Stimulated activated naive CD4-positive, alpha-beta T cell treated with Interleukin-2 at 50 U/mL for 16 hours (primary cell): ENCODE data around the gene CAND2.
"Not testable (repeated sequence)": the region's sequence is repeated elsewhere in the genome, so short reads cannot be mapped to it uniquely, and the experiment has no call there.

Experiments used
- DNase-seq: peaks from one replicate; lab custom pipeline; 2025; lab: John Stamatoyannopoulos, UW

Gene CAND2

DNA sequence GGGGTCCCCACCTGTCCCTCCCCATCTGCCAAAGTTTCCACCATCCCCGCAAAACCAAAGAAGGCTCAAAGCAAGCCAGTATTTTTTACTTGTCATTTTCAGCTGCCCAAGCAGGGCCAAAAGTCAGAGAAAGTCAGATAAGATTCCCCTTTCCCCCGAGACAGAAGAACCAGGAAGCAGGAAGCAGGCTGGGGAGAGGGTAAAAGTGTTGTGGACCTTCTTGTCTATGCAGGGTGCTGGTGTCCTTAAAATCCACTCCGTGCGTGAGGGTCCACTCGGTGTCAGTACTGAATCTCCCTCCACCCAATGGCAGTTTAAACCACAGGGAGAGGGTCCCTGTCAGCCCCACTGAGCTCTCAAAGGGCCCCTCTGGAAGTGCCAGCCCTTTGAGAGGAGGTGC lies 65.1 kb downstream of the CAND2 start:
- DNase-seq, result no peak

DNA sequence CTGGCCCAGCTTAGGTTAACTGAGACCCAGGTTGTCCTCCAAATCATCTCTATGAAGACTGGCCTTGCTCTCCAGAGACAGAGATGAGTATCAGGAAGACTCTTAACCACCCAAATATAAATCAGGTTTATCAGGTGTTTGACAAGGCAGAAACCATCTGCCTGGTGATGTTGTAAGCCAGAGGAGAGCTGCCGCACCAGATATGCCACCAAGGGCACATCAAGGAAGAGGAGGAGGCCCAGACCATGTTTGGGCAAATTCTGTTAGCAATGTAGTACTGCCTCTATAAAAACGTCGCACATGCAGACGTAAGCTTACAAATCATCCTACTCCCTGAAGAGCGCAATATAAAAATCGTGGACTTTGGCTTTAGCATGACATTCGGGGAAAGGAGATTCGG lies 65.9 kb downstream of the CAND2 start:
- no peak for DNase-seq

DNA sequence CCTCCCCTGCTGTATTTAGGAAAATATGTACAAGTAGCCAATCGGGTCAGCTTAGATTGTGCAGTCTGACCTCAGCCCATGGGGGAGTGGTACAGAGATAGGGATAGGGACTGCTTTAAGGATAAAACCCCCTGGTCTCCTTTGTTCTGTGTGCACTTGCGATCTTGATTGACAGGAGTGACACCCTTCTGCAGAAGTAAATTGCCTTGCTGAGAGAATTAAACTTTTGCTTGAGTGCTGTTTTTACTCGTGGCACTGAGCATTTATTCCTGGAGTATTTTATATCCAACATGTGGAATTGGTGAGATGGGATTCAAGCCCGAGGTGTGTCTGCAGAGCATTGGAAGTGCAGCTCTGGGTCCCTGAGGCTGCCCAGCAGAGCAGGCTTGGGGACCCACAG lies 68.8 kb downstream of the CAND2 start:
- no peak for DNase-seq

DNA sequence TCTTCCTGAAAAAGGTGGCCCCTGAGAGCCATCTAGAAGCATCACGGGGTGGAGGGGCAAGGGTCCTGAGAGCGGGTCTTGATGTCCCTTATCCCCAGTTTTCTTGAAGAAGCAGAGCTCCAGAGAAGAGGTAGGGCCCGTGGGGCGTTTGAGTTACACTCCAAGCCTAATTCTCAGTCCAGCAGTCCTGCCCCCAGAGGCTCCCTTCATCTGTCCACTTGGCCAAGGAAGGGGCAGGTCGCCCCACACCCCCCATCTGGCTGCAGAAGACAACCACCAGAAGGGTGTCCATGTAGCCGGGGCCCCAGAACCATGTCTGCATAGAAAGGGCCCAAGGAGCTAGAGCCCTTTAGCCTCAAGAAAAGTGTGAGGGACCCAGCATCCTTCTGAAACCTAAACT lies 70.4 kb downstream of the CAND2 start:
- no peak for DNase-seq

DNA sequence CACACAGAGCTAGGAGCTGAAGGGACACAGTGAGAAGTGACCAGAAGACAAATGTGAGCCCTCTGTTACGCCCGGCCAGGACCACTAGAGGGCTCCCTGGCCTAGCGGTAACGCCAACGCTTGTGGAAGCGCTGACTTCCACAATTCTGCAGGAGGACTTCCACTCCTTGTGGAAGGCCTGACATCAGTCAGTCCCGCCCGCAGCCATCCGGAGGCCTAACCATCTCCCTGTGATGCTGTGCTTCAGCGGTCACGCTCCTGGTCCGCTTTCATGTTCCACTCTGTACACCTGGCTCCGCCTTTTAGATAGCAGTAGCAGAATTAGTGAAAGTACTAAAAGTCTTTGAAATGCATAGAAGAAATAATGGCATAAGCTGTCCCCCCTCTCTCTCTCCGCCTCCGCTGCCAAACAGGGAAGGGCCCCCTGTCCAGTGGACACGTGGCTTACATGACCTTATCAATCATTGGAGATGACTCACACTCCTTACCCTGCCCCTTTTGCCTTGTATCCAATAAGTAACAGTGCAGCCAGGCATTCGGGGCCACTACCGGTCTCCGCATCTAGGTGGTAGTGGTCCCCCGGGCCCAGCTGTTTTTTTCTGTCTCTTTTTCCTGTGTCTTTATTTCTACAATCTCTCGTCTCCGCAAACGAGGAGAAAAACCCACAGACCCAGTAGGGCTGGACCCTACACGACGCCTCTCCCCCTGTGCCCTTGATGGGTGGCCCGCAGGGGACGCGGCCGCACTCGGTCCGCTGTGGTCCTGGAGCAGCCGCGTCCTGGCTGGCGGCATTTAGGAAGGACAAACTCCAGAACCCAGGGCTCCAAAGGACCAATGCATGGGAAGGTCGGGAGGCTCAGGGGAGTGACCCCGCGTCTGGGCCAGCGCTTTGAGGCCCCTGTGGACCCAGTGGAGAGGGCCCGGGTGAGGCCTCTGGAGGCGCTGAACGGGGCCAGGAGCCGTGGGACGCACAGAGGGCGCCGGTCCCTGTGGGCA lies 71.9 kb downstream of the CAND2 start:
- DNase-seq, result peak; percentile 52

DNA sequence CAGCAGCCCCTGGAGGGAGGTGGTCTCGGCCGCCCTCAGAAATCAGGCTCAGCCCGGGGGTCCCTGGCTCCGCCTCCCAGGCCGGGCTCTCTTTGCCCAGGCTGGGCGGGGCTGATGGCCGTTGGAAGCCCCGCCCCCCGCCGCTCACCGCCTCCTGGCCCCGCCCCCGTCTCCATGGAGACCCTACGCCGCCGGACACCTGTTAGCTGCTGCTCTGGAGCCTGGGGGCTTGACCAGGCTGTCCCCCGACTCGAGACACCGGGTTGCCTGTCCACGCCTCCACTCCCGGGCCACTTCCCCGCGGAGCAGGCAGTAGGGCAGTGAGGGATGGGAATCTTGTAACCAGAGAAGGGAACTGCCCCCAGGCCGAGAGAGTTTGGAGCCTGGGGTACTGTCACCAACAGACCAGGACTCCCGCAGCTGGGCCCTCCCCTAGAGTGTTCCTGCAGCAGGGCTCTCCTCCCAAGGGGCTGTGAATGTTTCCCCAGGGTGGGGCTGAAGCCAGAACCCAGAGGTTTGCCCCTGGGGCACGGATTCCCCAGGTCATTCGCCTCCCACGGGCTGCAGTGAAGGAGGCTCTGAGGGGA lies 72.6 kb downstream of the CAND2 start:
- peak; percentile 4 for DNase-seq

DNA sequence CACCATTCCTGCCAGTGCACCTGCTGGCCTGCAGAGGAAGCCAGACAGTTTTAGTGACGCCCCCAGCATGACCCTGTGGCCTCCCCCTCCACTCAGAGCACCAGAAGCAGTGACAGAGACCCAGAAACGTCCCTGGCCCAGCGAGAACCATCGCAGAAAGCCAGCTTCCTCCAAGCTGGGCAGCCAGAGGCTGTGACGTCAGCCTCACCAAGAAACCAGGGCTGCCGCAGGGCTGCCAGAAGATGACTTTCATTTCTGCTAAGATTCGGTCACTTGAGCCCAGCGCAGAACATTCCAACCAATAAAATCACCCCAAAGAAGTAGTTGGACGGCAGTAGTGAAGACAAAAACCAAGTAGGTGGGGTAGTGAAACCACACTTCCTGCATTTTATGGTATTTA lies 74.5 kb downstream of the CAND2 start:
- no peak for DNase-seq

DNA sequence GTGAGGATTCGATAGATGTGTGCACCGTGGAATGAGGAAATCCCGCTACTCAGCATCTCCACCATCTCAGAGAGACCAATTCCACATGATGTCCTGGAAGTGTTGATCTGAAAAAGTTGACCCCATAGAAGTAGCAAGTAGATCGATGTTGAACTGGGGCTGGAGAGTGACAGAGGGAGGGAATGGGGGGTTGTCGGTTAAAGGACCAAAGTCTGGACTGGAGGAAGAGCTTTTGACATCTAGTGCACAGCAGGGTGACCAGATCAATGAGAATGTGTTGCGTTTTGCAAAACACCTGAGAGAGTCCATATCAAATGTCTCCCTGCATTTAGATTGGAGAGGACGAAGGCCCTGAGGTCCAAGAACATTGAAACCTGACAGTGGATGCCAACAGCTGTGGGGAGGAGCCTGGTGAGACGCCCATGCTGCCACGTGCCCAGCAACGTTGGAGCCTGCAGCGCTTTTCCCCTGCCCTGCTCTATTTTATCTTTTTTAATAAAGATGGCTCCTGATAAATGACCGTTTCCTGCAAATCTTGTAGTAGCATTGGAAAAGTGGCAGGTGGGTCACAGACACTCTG lies 75.0 kb downstream of the CAND2 start:
- no peak for DNase-seq

DNA sequence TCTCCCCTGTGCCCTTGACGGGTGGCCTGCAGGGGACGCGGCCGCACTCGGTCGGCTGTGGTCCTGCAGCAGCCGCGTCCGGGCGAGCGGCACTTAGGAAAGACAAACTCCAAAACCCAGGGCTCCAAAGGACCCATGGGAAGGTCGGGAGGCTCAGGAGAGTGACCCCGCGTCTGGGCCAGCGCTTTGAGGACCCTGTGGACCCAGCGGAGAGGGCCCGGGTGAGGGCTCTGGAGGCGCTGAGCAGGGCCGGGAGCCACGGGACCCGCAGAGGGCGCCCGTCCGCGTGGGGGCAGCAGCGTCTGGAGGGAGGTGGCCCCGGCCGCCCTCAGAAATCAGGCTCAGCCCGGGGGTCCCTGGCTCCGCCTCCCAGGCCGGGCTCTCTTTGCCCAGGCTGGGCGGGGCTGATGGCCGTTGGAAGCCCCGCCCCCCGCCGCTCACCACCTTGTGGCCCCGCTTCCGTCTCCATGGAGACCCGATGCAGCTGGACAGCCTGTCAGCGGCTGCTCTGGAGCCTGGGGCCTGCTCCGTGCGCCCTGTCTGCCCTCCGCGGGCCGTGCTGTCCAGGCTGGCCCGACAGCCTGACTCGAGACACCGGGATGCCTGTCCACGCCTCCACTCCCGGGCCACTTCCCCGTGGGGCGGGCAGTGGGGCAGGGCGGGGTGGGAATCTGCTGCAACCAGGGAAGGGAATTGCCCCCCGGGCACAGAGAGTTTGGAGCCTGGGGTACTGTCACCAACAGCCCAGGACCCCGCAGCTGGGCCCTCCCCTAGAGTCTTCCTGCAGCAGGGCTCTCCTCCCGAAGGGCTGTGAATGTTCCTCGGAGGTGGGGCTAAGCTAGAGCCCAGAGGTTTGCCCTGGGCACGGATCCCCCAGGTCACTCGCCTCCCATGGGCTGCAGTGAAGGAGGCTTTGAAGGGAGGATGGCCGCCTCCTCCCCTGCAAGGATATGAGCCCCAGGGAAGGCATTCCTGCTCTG lies 79.7 kb downstream of the CAND2 start:
- DNase-seq, result no peak

DNA sequence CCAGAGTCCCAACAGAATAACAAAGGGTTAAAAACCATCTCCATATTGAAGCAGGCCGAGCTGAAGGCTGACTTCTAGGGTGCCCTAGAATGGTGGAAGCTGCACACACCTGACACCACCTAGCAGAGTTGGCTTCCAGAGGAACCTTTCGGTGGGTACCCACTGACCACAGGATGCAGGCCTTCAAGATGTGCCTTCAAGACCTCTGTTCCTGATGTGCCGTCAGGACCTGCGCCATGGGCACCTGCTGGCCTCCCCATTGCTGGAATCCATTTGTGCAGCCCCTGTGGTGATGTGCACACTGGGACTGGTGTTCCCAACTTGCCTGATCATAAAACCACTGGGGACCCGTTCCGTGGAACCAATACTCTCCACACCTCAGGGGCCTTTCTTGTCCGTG lies 80.6 kb downstream of the CAND2 start:
- DNase-seq, result no peak

DNA sequence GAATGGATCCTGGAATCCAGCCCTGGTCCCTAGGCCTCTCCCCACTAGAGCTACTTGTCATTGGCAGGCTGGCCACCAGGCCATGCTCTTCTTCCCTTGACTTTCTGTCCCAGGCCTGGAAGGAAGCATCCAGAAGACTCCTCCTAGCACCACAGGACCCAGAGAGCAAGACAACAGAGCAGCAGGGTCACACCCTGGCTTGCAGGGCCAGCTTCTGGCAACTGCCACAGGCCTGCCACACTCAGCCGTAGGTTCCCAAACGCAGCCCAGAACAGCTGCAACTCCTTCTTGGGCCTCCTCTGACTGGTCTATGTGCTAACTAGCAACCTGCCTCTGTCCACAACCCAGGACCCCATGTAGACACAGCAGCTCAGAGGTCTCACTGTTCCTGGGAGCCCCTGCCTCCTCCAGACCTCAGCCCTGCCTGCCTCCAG lies 81.7 kb downstream of the CAND2 start:
- DNase-seq, result no peak

DNA sequence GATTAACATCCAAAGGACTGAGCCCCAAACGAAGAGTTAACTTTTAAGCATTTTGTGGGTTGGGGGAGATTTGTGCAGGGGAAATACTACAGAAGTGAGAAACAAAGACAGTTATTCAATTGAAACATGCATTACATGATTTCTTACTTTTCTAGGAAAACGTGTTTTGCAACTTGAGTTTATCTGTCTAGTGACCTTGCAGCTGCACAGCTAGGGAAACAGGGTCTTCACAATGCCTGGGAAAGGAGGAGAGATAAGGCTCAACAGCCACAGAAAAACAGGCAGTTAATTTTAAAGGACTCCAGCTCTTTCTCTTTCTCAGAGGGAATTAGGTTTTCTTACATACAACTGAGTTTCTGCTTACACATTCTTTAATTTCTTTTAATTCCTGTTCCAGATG lies 82.3 kb downstream of the CAND2 start:
- DNase-seq, result not testable (repeated sequence)

DNA sequence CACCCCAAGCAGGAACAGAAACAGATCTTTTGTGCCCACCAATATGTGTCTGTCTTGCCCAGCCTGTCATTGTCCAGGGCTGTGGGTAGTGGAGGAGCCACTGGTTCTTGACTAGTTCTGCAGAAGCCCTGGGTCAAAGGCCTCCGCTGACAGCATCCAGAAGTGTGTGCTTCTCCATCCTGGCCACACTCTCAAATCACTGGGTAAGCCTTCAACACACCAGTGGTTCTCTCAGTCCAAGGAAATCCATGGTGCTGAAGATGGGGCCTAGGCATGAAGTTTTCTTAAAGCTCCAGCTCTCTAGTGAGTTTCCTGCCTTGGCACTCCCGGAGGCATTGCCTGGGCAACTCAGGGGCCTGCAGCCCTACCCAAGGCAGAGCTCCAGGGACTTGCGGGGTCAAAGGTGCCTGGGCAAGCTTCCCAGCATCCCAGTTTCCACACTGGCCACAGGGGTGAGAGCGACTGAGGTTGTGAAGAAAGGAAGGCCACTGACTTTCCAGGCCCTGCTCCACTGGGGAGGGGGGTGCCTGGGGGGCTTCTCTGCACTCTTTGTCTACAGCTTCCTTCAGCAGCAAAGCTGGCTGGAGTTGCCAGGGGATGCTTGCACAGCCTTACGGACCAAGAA lies 82.8 kb downstream of the CAND2 start:
- no peak for DNase-seq

DNA sequence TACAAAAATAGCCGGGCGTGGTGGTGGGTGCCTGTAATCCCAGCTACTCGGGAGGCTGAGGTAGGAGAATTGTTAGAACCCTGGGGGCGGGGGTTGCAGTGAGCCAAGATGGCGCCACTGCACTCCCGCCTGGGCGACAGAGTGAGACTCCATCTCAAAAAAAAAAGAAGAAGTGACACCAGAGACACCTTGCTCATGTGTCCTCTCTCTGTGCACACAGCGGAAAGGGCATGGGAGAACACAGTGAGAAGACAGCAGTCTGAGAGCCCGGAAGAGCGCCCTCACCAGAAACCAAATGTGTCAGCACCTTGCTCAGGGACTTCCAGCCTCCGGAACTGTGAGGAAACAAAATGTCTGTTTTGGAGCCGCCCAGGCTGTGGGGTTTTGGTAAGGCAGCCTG lies 85.4 kb downstream of the CAND2 start:
- not testable (repeated sequence) for DNase-seq

DNA sequence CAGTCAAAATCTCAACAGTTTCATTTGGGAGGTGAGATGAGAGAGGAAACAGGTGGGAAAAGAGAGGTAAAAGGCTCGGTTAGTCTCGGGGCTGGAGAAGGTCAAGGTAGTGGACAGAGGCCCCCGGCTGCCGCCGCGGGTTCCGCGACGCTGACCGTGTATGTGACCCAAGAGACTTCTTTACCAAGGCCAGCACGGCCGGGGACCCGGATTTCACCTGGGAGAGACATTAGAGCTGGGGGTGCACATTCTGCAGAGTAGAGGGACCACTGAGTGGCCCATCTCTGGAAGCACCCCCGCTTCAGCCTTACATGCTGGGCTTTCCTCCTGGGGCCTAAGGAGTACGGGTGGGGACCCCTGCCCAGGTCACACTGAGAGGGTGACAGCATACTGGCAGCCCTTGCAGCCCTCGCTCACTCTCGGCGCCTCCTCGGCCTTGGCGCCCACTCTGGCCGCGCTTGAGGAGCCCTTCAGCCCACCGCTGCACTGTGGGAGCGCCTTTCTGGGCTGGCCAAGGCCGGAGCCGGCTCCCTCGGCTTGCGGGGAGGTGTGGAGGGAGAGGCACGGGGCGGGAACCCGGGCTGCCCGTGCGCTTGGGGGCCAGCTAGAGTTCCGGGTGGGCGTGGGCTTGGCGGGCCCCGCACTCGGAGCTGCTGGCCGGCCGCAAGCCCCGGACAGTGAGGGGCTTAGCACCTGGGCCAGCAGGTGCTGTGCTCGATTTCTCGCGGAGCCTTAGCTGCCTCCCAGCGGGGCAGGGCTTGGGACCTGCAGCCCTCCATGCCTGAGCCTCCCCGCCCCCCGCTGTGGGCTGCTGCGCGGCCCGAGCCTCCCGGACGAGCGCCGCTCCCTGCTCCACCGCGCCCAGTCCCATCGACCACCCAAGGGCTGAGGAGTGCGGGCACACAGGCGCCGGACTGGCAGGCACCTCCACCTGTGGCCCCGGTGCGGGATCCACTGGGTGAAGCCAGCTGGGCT lies 86.1 kb downstream of the CAND2 start:
- no peak for DNase-seq

DNA sequence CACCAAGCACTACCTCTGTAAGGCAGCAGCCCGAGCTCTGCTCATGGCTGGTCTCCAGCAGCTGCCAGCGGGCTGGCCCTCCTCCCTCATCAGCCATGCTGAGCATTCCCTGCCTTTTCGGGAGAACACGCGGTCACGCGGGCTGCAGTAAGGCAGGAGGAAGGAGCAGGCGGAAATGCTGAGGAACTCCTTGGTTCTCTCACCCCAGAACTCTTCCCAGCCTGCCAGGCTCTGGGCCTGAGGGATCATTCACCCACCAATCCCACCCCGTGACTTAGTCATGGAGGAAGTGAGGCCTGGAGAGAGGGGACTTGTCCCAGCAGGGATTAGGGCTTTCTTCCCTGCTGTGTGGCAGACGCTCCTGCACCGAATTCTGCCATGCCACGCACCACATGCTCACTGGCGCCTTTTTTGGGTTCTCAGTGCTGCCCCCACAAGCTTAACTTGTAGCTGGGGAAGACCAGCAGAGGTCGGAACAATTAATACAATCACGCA lies 87.8 kb downstream of the CAND2 start:
- no peak for DNase-seq
